Nephron progenitor cell (in vitro differentiated cells): ENCODE results near the gene PCDHA9.
"Not testable (repeated sequence)": the region's sequence is repeated elsewhere in the genome, so short reads cannot be mapped to it uniquely, and the experiment has no call there.

Experiments used
- DNase-seq: peaks from one replicate; pipeline ENCODE4 v3.0.0; 2021
- H3K27ac Mint-ChIP-seq: 2 replicates; pipeline ENCODE4 v1.8.0; 2021; ENCODE audit warnings: mild to moderate bottlenecking, moderate library complexity, mixed read lengths
- H3K27me3 Mint-ChIP-seq: 2 replicates; pipeline ENCODE4 v1.8.0; 2021; ENCODE audit warnings: mild to moderate bottlenecking, low read depth, mixed read lengths; ENCODE audit not compliant: poor library complexity
- H3K36me3 Mint-ChIP-seq: 2 replicates; pipeline ENCODE4 v1.8.0; 2021; ENCODE audit warnings: low read depth, mixed read lengths
- H3K4me1 Mint-ChIP-seq: 2 replicates; pipeline ENCODE4 v1.8.0; 2021; ENCODE audit warnings: mixed read lengths
- H3K4me3 Mint-ChIP-seq: 2 replicates; pipeline ENCODE4 v1.8.0; 2021; ENCODE audit warnings: mild to moderate bottlenecking, moderate library complexity, mixed read lengths
- H3K9me3 Mint-ChIP-seq: 2 replicates; pipeline ENCODE4 v1.8.0; 2021; ENCODE audit warnings: mild to moderate bottlenecking, moderate library complexity, mixed read lengths
- TF ChIP-seq, protein P1 (sequence below): fragments of 200-600 bp; sonication (generic); IDR thresholded peaks from 2 replicates; pipeline ENCODE4 v1.5.0; 2021; ENCODE audit warnings: antibody characterized with exemption

The PCDHA9 gene

DNA sequence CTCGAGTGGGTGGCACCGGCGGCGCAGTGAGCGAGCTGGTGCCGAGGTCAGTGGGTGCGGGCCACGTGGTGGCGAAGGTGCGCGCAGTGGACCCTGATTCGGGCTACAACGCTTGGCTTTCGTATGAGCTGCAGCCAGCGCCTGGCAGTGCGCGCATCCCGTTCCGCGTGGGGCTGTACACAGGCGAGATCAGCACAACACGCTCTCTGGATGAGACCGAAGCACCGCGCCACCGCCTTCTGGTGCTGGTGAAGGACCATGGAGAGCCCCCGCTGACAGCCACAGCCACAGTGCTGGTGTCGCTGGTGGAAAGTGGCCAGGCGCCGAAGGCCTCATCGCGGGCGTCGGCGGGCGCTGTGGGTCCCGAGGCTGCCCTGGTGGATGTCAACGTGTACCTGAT lies 24.7 kb upstream of the PCDHA9 start:
- Mint-ChIP-seq H3K27me3 (no peaks in the 10 kb centered on the region), H3K9me3 (peaks cover 63% of the 10 kb centered on the region), H3K27ac (no peak overlapping the region), H3K36me3 (peaks cover 71% of the 10 kb centered on the region), H3K4me1 (peaks cover 5% of the 10 kb centered on the region), H3K4me3 (no peak overlapping the region)
- DNase-seq: no peak
- TF ChIP-seq, protein P1, sequence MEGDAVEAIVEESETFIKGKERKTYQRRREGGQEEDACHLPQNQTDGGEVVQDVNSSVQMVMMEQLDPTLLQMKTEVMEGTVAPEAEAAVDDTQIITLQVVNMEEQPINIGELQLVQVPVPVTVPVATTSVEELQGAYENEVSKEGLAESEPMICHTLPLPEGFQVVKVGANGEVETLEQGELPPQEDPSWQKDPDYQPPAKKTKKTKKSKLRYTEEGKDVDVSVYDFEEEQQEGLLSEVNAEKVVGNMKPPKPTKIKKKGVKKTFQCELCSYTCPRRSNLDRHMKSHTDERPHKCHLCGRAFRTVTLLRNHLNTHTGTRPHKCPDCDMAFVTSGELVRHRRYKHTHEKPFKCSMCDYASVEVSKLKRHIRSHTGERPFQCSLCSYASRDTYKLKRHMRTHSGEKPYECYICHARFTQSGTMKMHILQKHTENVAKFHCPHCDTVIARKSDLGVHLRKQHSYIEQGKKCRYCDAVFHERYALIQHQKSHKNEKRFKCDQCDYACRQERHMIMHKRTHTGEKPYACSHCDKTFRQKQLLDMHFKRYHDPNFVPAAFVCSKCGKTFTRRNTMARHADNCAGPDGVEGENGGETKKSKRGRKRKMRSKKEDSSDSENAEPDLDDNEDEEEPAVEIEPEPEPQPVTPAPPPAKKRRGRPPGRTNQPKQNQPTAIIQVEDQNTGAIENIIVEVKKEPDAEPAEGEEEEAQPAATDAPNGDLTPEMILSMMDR: no peak

DNA sequence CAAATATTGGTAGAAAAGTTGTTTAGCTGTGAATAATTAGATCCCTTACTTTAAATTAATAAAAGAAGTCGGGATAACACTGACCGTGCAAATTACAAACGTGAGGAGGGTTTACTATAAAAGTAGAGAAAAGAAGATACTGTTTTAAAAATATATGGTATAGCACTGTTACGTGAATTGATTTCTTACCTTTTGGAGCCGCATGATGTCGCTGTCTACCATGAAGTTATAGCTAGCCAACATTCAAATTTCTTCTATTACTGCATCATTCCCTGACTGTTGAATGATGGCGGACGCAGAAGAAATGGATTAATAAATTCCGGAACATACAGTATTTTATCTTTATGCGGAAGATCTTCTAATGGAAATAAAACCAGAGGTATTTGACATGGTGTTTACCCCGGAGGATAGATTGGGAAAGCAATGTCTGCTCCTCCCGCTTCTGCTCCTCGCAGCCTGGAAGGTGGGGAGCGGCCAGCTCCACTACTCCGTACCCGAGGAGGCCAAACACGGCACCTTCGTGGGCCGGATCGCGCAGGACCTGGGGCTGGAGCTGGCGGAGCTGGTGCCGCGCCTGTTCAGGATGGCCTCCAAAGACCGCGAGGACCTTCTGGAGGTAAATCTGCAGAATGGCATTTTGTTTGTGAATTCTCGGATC lies 20.3 kb upstream of the PCDHA9 start, which contains the start of gene PCDHA6:
Gene PCDHA6, plus strand, starts transcription at position 257 of the 658 bp plus-strand sequence. Its CDS starts 132 bp downstream, at position 389.
- no peaks in the 10 kb centered on the region for H3K27me3 Mint-ChIP-seq
- H3K4me1 Mint-ChIP-seq: peaks cover 5% of the 10 kb centered on the region
- H3K4me3 Mint-ChIP-seq: peak within 1 kb of the TSS; percentile 80
- DNase-seq: peak; percentile 25
- TF ChIP-seq, protein P1: peak; percentile 37
- peaks cover 73% of the 10 kb centered on the region for H3K9me3 Mint-ChIP-seq
- peak within 1 kb of the TSS; percentile 60 for H3K27ac Mint-ChIP-seq
- peaks cover 81% of the 10 kb centered on the region for H3K36me3 Mint-ChIP-seq

DNA sequence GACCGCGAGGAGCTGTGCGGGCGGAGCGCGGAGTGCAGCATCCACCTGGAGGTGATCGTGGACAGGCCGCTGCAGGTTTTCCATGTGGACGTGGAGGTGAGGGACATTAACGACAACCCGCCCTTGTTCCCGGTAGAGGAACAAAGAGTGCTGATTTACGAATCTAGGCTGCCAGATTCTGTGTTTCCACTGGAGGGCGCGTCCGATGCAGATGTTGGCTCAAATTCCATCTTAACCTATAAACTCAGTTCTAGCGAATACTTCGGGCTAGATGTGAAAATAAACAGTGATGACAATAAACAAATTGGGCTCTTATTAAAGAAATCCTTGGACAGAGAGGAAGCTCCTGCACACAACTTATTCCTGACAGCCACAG lies 19.8 kb upstream of the PCDHA9 start:
- peaks cover 81% of the 10 kb centered on the region for H3K36me3 Mint-ChIP-seq
- peaks cover 75% of the 10 kb centered on the region for H3K9me3 Mint-ChIP-seq
- no peak overlapping the region for H3K27ac Mint-ChIP-seq
- TF ChIP-seq, protein P1: peak; percentile 20
- no peaks in the 10 kb centered on the region for H3K27me3 Mint-ChIP-seq
- no peak for DNase-seq
- H3K4me1 Mint-ChIP-seq: peaks cover 5% of the 10 kb centered on the region
- peak overlapping the region; percentile 80 for H3K4me3 Mint-ChIP-seq

DNA sequence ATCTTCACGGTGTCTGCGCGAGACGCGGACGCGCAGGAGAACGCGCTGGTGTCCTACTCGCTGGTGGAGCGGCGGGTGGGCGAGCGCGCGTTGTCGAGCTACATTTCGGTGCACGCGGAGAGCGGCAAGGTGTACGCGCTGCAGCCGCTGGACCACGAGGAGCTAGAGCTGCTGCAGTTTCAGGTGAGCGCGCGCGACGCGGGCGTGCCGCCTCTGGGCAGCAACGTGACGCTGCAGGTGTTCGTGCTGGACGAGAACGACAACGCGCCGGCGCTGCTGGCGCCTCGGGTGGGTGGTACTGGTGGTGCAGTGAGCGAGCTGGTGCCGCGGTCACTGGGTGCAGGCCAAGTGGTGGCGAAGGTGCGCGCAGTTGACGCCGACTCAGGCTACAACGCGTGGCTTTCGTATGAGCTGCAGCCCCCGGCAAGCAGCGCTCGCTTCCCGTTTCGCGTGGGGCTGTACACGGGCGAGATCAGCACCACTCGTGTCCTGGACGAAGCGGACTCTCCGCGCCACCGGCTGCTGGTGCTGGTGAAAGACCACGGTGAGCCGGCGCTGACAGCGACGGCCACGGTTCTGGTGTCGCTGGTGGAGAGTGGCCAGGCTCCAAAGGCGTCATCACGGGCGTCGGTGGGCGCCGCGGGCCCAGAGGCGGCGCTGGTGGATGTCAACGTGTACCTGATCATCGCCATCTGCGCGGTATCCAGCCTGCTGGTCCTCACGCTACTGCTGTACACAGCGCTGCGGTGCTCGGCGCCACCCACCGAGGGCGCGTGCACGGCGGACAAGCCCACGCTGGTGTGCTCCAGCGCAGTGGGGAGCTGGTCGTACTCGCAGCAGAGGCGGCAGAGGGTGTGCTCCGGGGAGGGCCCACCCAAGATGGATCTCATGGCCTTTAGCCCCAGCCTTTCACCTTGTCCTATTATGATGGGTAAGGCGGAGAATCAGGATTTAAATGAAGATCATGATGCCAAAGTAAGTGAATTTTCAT lies 18.4 kb upstream of the PCDHA9 start:
- not testable (repeated sequence) for H3K4me3 Mint-ChIP-seq, H3K27ac Mint-ChIP-seq, DNase-seq, H3K4me1 Mint-ChIP-seq, H3K27me3 Mint-ChIP-seq
- Mint-ChIP-seq H3K9me3 (peaks cover 81% of the 10 kb centered on the region), H3K36me3 (peaks cover 82% of the 10 kb centered on the region)

DNA sequence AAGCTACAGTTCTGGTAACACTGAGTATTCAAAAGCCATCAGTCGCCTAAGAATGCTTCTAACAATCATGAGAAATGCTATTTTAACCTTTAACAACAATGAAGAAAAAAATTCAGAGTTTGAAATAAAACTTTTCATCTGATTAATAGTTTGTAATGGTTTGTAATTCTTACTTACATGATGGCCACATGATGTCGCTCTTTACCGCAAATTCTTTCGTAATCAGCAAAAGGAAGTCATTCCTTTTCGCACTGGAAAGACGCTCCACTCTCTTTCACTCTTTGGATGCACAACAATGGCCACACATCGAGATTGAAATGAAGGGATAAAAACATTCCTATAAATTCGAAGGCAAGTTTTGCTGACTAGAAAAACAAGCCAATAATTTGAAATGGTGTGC lies 14.2 kb upstream of the PCDHA9 start, which contains the start of gene PCDHA7:
Gene PCDHA7, plus strand, starts transcription at position 277 of the 400 bp plus-strand sequence. Its CDS starts 115 bp downstream, at position 392.
- Mint-ChIP-seq H3K27ac (no peak within 1 kb of the TSS), H3K36me3 (peaks cover 82% of the 10 kb centered on the region), H3K4me1 (no peaks in the 10 kb centered on the region), H3K9me3 (peaks cover 80% of the 10 kb centered on the region), H3K27me3 (no peaks in the 10 kb centered on the region), H3K4me3 (no peak within 1 kb of the TSS)
- no peak for DNase-seq
- TF ChIP-seq, protein P1: no peak

DNA sequence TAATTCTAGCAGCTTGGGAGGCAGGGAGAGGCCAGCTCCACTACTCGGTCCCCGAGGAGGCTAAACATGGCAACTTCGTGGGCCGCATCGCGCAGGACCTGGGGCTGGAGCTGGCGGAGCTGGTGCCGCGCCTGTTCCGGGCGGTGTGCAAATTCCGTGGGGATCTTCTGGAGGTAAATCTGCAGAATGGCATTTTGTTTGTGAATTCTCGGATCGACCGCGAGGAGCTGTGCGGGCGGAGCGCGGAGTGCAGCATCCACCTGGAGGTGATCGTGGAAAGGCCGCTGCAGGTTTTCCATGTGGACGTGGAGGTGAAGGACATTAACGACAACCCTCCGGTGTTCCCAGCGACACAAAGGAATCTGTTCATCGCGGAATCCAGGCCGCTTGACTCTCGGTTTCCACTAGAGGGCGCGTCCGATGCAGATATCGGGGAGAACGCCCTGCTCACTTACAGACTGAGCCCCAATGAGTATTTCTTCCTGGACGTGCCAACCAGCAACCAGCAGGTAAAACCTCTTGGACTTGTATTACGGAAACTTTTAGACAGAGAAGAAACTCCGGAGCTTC lies 13.7 kb upstream of the PCDHA9 start:
- H3K4me1 Mint-ChIP-seq, DNase-seq, H3K4me3 Mint-ChIP-seq, H3K27me3 Mint-ChIP-seq, H3K27ac Mint-ChIP-seq: not testable (repeated sequence)
- Mint-ChIP-seq H3K36me3 (peaks cover 80% of the 10 kb centered on the region), H3K9me3 (peaks cover 79% of the 10 kb centered on the region)
